ENCODE data around the gene SMIM36.

Gene SMIM36

DNA sequence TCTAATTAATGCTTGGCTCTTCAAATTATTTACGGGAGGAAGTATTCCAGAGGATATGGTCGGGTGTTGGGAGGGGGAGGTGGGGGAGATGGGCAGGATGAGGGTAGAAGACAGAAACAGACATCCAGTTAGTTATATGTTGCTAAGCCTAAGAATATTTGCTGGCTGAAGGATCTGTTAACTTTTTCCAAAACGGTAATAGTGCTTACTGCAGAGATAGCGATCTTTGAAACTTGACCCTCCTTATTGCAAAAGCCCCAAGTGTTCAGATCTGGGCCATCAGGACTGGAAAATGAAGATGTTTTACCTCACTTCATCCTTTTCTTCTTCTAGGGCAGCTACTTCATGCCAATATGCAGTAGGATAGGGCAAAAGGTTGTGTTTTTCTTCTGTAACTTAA lies 62.6 kb downstream of the SMIM36 start:
- TF ChIP-seq REST (IDR thresholded peaks at IDR 0.05; ENCODE audit: insufficient read depth in 1 of 2, low read depth in 2 of 2, low read length in 2 of 2) (no peak), SIN3A (IDR thresholded peaks at IDR 0.05; ENCODE audit: borderline replicate concordance, insufficient read depth, low read length) (no peak)

- TF ChIP-seq REST (IDR thresholded peaks at IDR 0.05; ENCODE audit: insufficient read depth in 1 of 2, low read depth in 2 of 2, low read length in 2 of 2) = no peak
These were observed 64.6 kb downstream of the SMIM36 start for GRCh38 chr17:55446581-55447205.

- no peak for TF ChIP-seq TAF1 (IDR thresholded peaks at IDR 0.05; ENCODE audit: borderline replicate concordance, insufficient read depth, low read length)
- TF ChIP-seq FOXP2 (optimal IDR thresholded peaks at IDR 0.05; ENCODE audit: borderline replicate concordance, extremely low read depth, extremely low read length, insufficient read depth) = no peak
- no peak for TF ChIP-seq SIN3A (IDR thresholded peaks at IDR 0.05; ENCODE audit: borderline replicate concordance, insufficient read depth, low read length)
- no peak for TF ChIP-seq POLR2AphosphoS5 (IDR thresholded peaks at IDR 0.05; ENCODE audit: low read depth, low read length)
- no peak for TF ChIP-seq REST (IDR thresholded peaks at IDR 0.05; ENCODE audit: insufficient read depth in 1 of 2, low read depth in 2 of 2, low read length in 2 of 2)
These were observed 66.5 kb downstream of the SMIM36 start for GRCh38 chr17:55444471-55445441.

GRCh38 chr17:55443904-55444303 lies 67.3 kb downstream of the SMIM36 start:
- no peak for TF ChIP-seq REST (IDR thresholded peaks at IDR 0.05; ENCODE audit: insufficient read depth in 1 of 2, low read depth in 2 of 2, low read length in 2 of 2)
- no peak for TF ChIP-seq POLR2AphosphoS5 (IDR thresholded peaks at IDR 0.05; ENCODE audit: low read depth, low read length)
- TF ChIP-seq SIN3A (IDR thresholded peaks at IDR 0.05; ENCODE audit: borderline replicate concordance, insufficient read depth, low read length) = no peak
